ENCODE results near the gene PLA2G4F.

PLA2G4F gene

GRCh38 chr15:42193383-42193782 lies 36.9 kb upstream of the PLA2G4F start:
- no peak for TF ChIP-seq SPI1 (IDR thresholded peaks at IDR 0.05; ENCODE audit: borderline replicate concordance, low read depth)
- TF ChIP-seq GABPA (IDR thresholded peaks at IDR 0.05; ENCODE audit: low read depth), result no peak
- TF ChIP-seq REST (IDR thresholded peaks at IDR 0.05; ENCODE audit: insufficient replicate concordance, low read depth), result no peak
- no peak for TF ChIP-seq CTCF (IDR thresholded peaks at IDR 0.05; ENCODE audit: insufficient read depth, low read length)
- no peak for TF ChIP-seq POLR2AphosphoS5 (IDR thresholded peaks at IDR 0.05; ENCODE audit: low read depth)
- Histone ChIP-seq H3K27me3 (ENCODE audit: insufficient read depth, poor library complexity, severe bottlenecking) (no peaks in the 10 kb centered on the region), H3K27ac (replicated peaks) (no peak overlapping the region), H3K4me3 (replicated peaks; ENCODE audit: insufficient read depth, low read length) (no peak overlapping the region)
- no peak for DNase-seq (ENCODE audit: low read depth in 1 of 2, low spot score in 1 of 2)

GRCh38 chr15:42191610-42192346 lies 35.3 kb upstream of the PLA2G4F start:
- no peak for TF ChIP-seq REST (IDR thresholded peaks at IDR 0.05; ENCODE audit: insufficient replicate concordance, low read depth)
- no peak for TF ChIP-seq SPI1 (IDR thresholded peaks at IDR 0.05; ENCODE audit: borderline replicate concordance, low read depth)
- TF ChIP-seq POLR2AphosphoS5 (IDR thresholded peaks at IDR 0.05; ENCODE audit: low read depth), result no peak
- H3K27ac ChIP-seq (replicated peaks), result no peak overlapping the region
- H3K4me3 ChIP-seq (replicated peaks; ENCODE audit: insufficient read depth, low read length), result no peak overlapping the region
- no peak for DNase-seq (ENCODE audit: low read depth in 1 of 2, low spot score in 1 of 2)
- H3K27me3 ChIP-seq (ENCODE audit: insufficient read depth, poor library complexity, severe bottlenecking), result no peaks in the 10 kb centered on the region

GRCh38 chr15:42190370-42190769 lies 33.9 kb upstream of the PLA2G4F start:
- Histone ChIP-seq H3K27ac (replicated peaks) (no peak overlapping the region), H3K27me3 (ENCODE audit: insufficient read depth, poor library complexity, severe bottlenecking) (no peaks in the 10 kb centered on the region), H3K4me3 (replicated peaks; ENCODE audit: insufficient read depth, low read length) (no peak overlapping the region)
- TF ChIP-seq SPI1 (IDR thresholded peaks at IDR 0.05; ENCODE audit: borderline replicate concordance, low read depth), result no peak
- TF ChIP-seq POLR2AphosphoS5 (IDR thresholded peaks at IDR 0.05; ENCODE audit: low read depth), result no peak
- no peak for TF ChIP-seq REST (IDR thresholded peaks at IDR 0.05; ENCODE audit: insufficient replicate concordance, low read depth)
- no peak for DNase-seq (ENCODE audit: low read depth in 1 of 2, low spot score in 1 of 2)

GRCh38 chr15:42185801-42186200 lies 29.4 kb upstream of the PLA2G4F start:
- no peak for DNase-seq (ENCODE audit: low read depth in 1 of 2, low spot score in 1 of 2)
- Histone ChIP-seq H3K27me3 (ENCODE audit: insufficient read depth, poor library complexity, severe bottlenecking) (no peaks in the 10 kb centered on the region), H3K27ac (replicated peaks) (no peak overlapping the region), H3K4me3 (replicated peaks; ENCODE audit: insufficient read depth, low read length) (no peak overlapping the region)
- TF ChIP-seq REST (IDR thresholded peaks at IDR 0.05; ENCODE audit: insufficient replicate concordance, low read depth) (no peak), SPI1 (IDR thresholded peaks at IDR 0.05; ENCODE audit: borderline replicate concordance, low read depth) (no peak), POLR2AphosphoS5 (IDR thresholded peaks at IDR 0.05; ENCODE audit: low read depth) (no peak), CTCF (IDR thresholded peaks at IDR 0.05; ENCODE audit: insufficient read depth, low read length) (no peak), GABPA (IDR thresholded peaks at IDR 0.05; ENCODE audit: low read depth) (no peak)

All from HL-60 (cell line).